GM21528 (cell line): ENCODE results near the gene CRY2.

Experiments used
- ATAC-seq: cut with Tn5 transposase; IDR thresholded peaks from one replicate; pipeline ENCODE4 v1.9.1; 2021; ENCODE audit warnings: mild to moderate bottlenecking, moderate library complexity; ENCODE audit not compliant: unreplicated experiment, low FRiP score

Gene CRY2

GRCh38 chr11:45913514-45913913, 66.2 kb downstream of the CRY2 start:
- no peak for ATAC-seq

GRCh38 chr11:45913942-45914635, 66.8 kb downstream of the CRY2 start:
- no peak for ATAC-seq

GRCh38 chr11:45915446-45915845, 68.2 kb downstream of the CRY2 start:
- no peak for ATAC-seq

- no peak for ATAC-seq
Measured at GRCh38 chr11:45917286-45917622, 70.0 kb downstream of the CRY2 start.

- ATAC-seq: peak; percentile 85
Measured at GRCh38 chr11:45917623-45918330, 70.5 kb downstream of the CRY2 start, which contains the start of gene PEX16. TSS of gene PEX16 (minus strand) at chr11:45917877. CDS start at chr11:45917811, 66 bp downstream.

- ATAC-seq: peak; percentile 40
Measured at GRCh38 chr11:45918331-45918941, 71.2 kb downstream of the CRY2 start.

GRCh38 chr11:45918962-45919675, 71.8 kb downstream of the CRY2 start:
- no peak for ATAC-seq

GRCh38 chr11:45919806-45920530, 72.7 kb downstream of the CRY2 start:
- ATAC-seq: no peak

GRCh38 chr11:45920531-45921477, 73.5 kb downstream of the CRY2 start:
- ATAC-seq: no peak

GRCh38 chr11:45921561-45922424, 74.5 kb downstream of the CRY2 start:
- ATAC-seq: no peak

GRCh38 chr11:45922425-45923082, 75.3 kb downstream of the CRY2 start, which contains the start of gene LARGE2:
TSS of gene LARGE2 (plus strand) at chr11:45922656. CDS start at chr11:45922883, 227 bp downstream.
- no peak for ATAC-seq

GRCh38 chr11:45924036-45924915, 77.0 kb downstream of the CRY2 start:
- no peak for ATAC-seq

GRCh38 chr11:45924927-45925326, 77.7 kb downstream of the CRY2 start:
- no peak for ATAC-seq

GRCh38 chr11:45925550-45925949, 78.3 kb downstream of the CRY2 start:
- ATAC-seq: no peak

GRCh38 chr11:45926001-45926401, 78.7 kb downstream of the CRY2 start:
- ATAC-seq: no peak

- no peak for ATAC-seq
Measured at GRCh38 chr11:45926536-45927331, 79.5 kb downstream of the CRY2 start.
